AG08395 (cell line): ENCODE results near the gene AVPR1A.

ENCODE experiments used
- DNase-seq: peaks from one replicate; pipeline ENCODE4 v3.0.0; 2012; ENCODE audit warnings: mixed read lengths, low spot score

Gene AVPR1A

DNA sequence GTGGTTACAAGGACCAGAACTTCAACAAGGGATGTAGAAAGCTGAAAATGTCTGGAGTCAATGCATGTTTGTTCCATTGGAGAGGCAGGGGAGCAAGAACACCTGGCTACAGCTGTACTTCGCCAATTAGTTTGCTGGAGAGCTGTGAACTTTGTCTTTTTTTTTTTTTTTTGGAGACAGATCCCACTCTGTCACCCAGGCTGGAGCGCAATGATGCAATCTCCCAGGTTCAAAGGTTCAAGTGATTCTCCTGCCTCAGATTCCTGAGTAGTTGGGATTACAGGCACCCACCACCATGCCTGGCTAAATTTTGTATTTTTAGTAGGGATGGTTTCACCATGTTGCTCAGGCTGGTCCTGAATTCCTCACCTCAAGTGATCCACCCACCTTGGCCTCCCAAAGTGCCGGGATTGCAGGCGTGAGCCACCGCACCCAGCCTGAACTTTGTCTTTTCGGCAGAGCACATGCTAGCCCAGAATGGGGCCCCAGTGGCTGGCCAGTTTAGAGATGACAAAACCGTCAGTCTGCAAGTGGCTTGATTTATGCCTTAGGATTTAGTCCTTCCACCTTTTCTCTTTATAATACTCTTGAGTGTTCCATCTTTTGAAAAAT, 55.5 kb downstream of the AVPR1A start:
- DNase-seq = no peak

DNA sequence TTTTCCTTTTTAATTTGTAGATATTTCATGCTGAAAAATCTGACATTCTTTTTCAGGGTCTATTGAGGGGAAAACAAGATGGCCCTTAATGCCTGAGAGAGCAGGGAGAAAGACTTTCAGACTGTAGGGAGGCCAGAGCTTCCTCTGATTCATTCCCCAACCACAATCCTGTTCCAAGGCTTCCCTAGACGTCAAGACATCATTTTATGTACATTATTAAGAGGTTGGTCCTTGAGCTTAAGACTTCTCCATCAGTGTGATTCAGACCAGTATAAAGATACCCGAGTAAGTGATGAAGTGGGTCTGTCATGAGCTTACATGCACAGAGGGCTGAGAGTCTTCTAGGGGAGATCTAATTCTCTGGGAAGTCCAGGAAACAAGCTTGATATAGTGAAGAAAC, 57.3 kb downstream of the AVPR1A start:
- no peak for DNase-seq

DNA sequence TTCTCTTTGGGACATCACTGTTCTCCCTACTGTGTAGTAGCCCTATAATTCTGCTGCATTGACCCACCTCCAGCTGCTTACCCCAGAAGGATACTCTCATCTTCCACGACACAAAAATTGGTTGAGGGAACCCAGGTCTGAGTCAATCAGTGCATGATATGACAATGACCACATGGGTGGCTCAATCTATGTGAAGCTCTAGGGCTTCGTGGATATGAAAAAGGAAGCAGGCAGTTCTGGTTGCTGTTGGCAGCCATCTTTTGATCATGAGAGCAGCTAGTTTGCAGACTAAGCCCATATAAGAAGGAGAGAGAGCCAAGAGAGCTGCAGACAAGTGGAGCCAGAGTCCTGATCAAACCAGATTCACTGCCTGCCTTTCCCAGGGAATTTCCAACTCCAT, 57.9 kb downstream of the AVPR1A start:
- DNase-seq = no peak
